A673 (cell line): Measurements from ENCODE around the gene ADGRB2. TPM values are rescaled to one million over a fixed set of nuclear protein-coding genes. Genes with fewer than 3 reads are reported as not detected.

Experiments used
- BruUV-seq: library from RNA; stranded (reverse); fragments of 400-500 nt; replicated peaks from 2 replicates; lab custom pipeline; 2021; lab: Mats Ljungman, UMichigan
- CTCF ChIA-PET: fragments of 300-600 bp; sonication (Branson Sonifier 250); formaldehyde crosslinking; loops from one replicate; lab custom pipeline; 2022; ENCODE audit warnings: antibody characterized with exemption; lab: Charles Lee
- POLR2A ChIA-PET: fragments of 300-600 bp; sonication (Branson Sonifier 250); formaldehyde crosslinking; loops from one replicate; lab custom pipeline; 2022; ENCODE audit warnings: antibody characterized with exemption; ENCODE audit not compliant: low non-redundant PET; lab: Charles Lee
- DNase-seq: peaks from one replicate; pipeline ENCODE4 v3.0.0-alpha.2; 2015; ENCODE audit warnings: low spot score
- H3K27ac ChIP-seq: fragments of 200-600 bp; sonication (generic); 2 replicates; pipeline ENCODE4 v1.5.1; 2016; ENCODE audit warnings: mixed run types, low read depth, mild to moderate bottlenecking, mixed read lengths, antibody characterized with exemption, low read length; ENCODE audit not compliant: poor library complexity, severe bottlenecking
- H3K27me3 ChIP-seq: fragments of 200-600 bp; sonication (generic); replicated peaks from 2 replicates; pipeline ENCODE4 v1.6.1; 2017; ENCODE audit warnings: mixed run types, low read depth, mild to moderate bottlenecking, mixed read lengths, antibody characterized with exemption, low read length; ENCODE audit not compliant: insufficient read depth, poor library complexity
- H3K36me3 ChIP-seq: fragments of 200-600 bp; sonication (generic); 2 replicates; pipeline ENCODE4 v1.6.1; 2016; ENCODE audit warnings: mixed run types, mild to moderate bottlenecking, mixed read lengths, antibody characterized with exemption, low read length; ENCODE audit not compliant: insufficient read depth, poor library complexity, severe bottlenecking
- H3K4me1 ChIP-seq: fragments of 200-600 bp; sonication (generic); 2 replicates; pipeline ENCODE4 v1.6.1; 2017; ENCODE audit warnings: mixed run types, mild to moderate bottlenecking, mixed read lengths, antibody characterized with exemption, low read length; ENCODE audit not compliant: insufficient read depth, poor library complexity, severe bottlenecking
- H3K4me3 ChIP-seq: fragments of 200-600 bp; sonication (generic); 2 replicates; pipeline ENCODE4 v1.5.1; 2016; ENCODE audit warnings: low read depth, mixed run types, mild to moderate bottlenecking, mixed read lengths, low read length; ENCODE audit not compliant: poor library complexity, severe bottlenecking
- H3K9me3 ChIP-seq: fragments of 200-600 bp; sonication (generic); 2 replicates; pipeline ENCODE4 v1.6.1; 2016; ENCODE audit warnings: mixed run types, low read depth, mild to moderate bottlenecking, mixed read lengths, antibody characterized with exemption, low read length; ENCODE audit not compliant: poor library complexity, severe bottlenecking
- CTCF ChIP-seq: fragments of 300-800, 200-600 bp; sonication (generic); conservative IDR thresholded peaks from 2 replicates; pipeline ENCODE4 v1.5.1; 2017; ENCODE audit warnings: low read depth, mild to moderate bottlenecking, antibody characterized with exemption, low read length, moderate library complexity, mixed read lengths
- EZH2 ChIP-seq: fragments of 200-600 bp; sonication (generic); IDR thresholded peaks from 2 replicates; pipeline ENCODE4 v1.6.1; 2017; ENCODE audit warnings: borderline replicate concordance, low read depth, mild to moderate bottlenecking, mixed read lengths, antibody characterized with exemption, low read length; ENCODE audit not compliant: poor library complexity, severe bottlenecking
- intact Hi-C: fragments of 100-400 bp; cut with micrococcal nuclease; formaldehyde crosslinking; loops from one replicate; pipeline ENCODE4 v1.10.0; 2022; ENCODE audit not compliant: unreplicated experiment
- total RNA-seq: library from RNA; stranded (reverse); gene quantifications from 2 replicates; pipeline ENCODE4 v1.2.3, GENCODE V29; 2021

Gene ADGRB2
- total RNA-seq, 1 experiment from 2014 or later: 5.9 TPM

- H3K4me1 ChIP-seq: peaks cover 41% of the 10 kb centered on the region
- no TSS peak for BruUV-seq
- no peaks in the 10 kb centered on the region for H3K9me3 ChIP-seq
- no peak for DNase-seq
- POLR2A ChIA-PET: no interaction called here
- TF ChIP-seq EZH2 (no peak), CTCF (no peak)
- CTCF ChIA-PET: no interaction called here
- H3K27ac ChIP-seq: no peak overlapping the region
- intact Hi-C loops: no loop called here
- no peaks in the 10 kb centered on the region for H3K27me3 ChIP-seq
- no peaks in the 10 kb centered on the region for H3K36me3 ChIP-seq
- no peak overlapping the region for H3K4me3 ChIP-seq
Measured at GRCh38 chr1:31801458-31801857, 37.3 kb upstream of the ADGRB2 start.

GRCh38 chr1:31800674-31800967 lies 36.5 kb upstream of the ADGRB2 start:
- no peak overlapping the region for H3K4me3 ChIP-seq
- H3K27me3 ChIP-seq: no peaks in the 10 kb centered on the region
- TF ChIP-seq EZH2 (no peak), CTCF (no peak)
- no peak for DNase-seq
- intact Hi-C loops: no loop called here
- ChIA-PET POLR2A (no interaction called here), CTCF (no interaction called here)
- no TSS peak for BruUV-seq
- H3K4me1 ChIP-seq: peaks cover 48% of the 10 kb centered on the region
- no peaks in the 10 kb centered on the region for H3K36me3 ChIP-seq
- no peaks in the 10 kb centered on the region for H3K9me3 ChIP-seq
- no peak overlapping the region for H3K27ac ChIP-seq

GRCh38 chr1:31799895-31800673 lies 35.9 kb upstream of the ADGRB2 start:
- Histone ChIP-seq H3K27me3 (no peaks in the 10 kb centered on the region), H3K4me3 (no peak overlapping the region), H3K36me3 (no peaks in the 10 kb centered on the region), H3K4me1 (peaks cover 48% of the 10 kb centered on the region), H3K27ac (no peak overlapping the region), H3K9me3 (no peaks in the 10 kb centered on the region)
- ChIA-PET POLR2A (no interaction called here), CTCF (interaction anchor here (0.6 to 1.6 kb wide), 2 partner anchors 11 to 231 kb away, joined by 4 to 6 read pairs; no protein-coding TSS in a partner anchor)
- no TSS peak for BruUV-seq
- no peak for TF ChIP-seq CTCF
- TF ChIP-seq EZH2: no peak
- intact Hi-C loops: loop anchor here (5.0 kb wide), 1 partner anchor 162 kb away; no protein-coding TSS in a partner anchor
- DNase-seq: no peak
